ENCODE data around the gene TBXAS1.

- TF ChIP-seq CTCF (IDR thresholded peaks at IDR 0.05) (no peak), POLR2AphosphoS5 (IDR thresholded peaks at IDR 0.05) (no peak), EP300 (IDR thresholded peaks at IDR 0.05) (no peak)
These were observed 185.1 kb downstream of the TBXAS1 start for GRCh38 chr7:140014123-140014522.
